Suprapubic skin (tissue), 4 donors: ENCODE data around the gene MICALL2. TPM values are rescaled to one million over a fixed set of nuclear protein-coding genes. Genes with fewer than 3 reads are reported as not detected.

Source experiments
- DNase-seq, 2 donors: peaks; one replicate each; pipeline ENCODE4 v3.0.0-alpha.2; 2019; ENCODE audit warnings: low spot score in 2 of 2
- H3K27ac ChIP-seq: fragments of 200-600 bp; sonication (generic); one replicate; pipeline ENCODE4 v1.5.1; 2019
- H3K27me3 ChIP-seq: fragments of 200-600 bp; sonication (generic); one replicate; pipeline ENCODE4 v1.5.1; 2019
- H3K36me3 ChIP-seq: fragments of 200-600 bp; sonication (generic); one replicate; pipeline ENCODE4 v1.5.1; 2019
- H3K4me1 ChIP-seq: fragments of 200-600 bp; sonication (generic); one replicate; pipeline ENCODE4 v1.5.1; 2019
- H3K4me3 ChIP-seq: fragments of 200-600 bp; sonication (generic); one replicate; pipeline ENCODE4 v1.5.1; 2019; ENCODE audit warnings: mild to moderate bottlenecking
- H3K9me3 ChIP-seq: fragments of 200-600 bp; sonication (generic); one replicate; pipeline ENCODE4 v1.5.1; 2019
- CTCF ChIP-seq, 2 donors: fragments of 200-600 bp in 1 of 2; fragments of 450-650 bp in 1 of 2; sonication (generic) in 1 of 2; IDR thresholded peaks; one replicate each; pipeline ENCODE4 v1.5.1; 2016 to 2019; ENCODE audit warnings: antibody characterized with exemption in 2 of 2, mild to moderate bottlenecking in 1 of 2, moderate library complexity in 1 of 2
- EP300 ChIP-seq: sonication (generic); formaldehyde crosslinking; IDR thresholded peaks from one replicate; pipeline ENCODE4 v1.6.1; 2017; ENCODE audit warnings: antibody characterized with exemption
- POLR2A ChIP-seq, 2 donors: fragments of 450-650 bp; IDR thresholded peaks; one replicate each; pipeline ENCODE4 v1.6.1; 2017; ENCODE audit warnings: antibody characterized with exemption in 2 of 2, mild to moderate bottlenecking in 2 of 2, moderate library complexity in 2 of 2
- POLR2AphosphoS5 ChIP-seq, 3 donors: sonication (generic); formaldehyde crosslinking; IDR thresholded peaks; one replicate each; pipeline ENCODE4 v1.6.1; 2017; ENCODE audit warnings: antibody characterized with exemption in 3 of 3
- whole genome bisulfite sequencing: methylation state at CpG from one replicate; pipeline ENCODE4 v1.1.5; 2018; 5-methylcytosine and 5-hydroxymethylcytosine counted together
- total RNA-seq, 4 donors: library from RNA; depleted of rRNA; stranded (reverse); fragments of >200 nt; gene quantifications; one replicate each; pipeline ENCODE4 v1.1.0, GENCODE V29; 2016

MICALL2 gene
- total RNA-seq, 4 donors from 2014 or later, result 15.7 to 23.5 (median 16.9) TPM

DNA sequence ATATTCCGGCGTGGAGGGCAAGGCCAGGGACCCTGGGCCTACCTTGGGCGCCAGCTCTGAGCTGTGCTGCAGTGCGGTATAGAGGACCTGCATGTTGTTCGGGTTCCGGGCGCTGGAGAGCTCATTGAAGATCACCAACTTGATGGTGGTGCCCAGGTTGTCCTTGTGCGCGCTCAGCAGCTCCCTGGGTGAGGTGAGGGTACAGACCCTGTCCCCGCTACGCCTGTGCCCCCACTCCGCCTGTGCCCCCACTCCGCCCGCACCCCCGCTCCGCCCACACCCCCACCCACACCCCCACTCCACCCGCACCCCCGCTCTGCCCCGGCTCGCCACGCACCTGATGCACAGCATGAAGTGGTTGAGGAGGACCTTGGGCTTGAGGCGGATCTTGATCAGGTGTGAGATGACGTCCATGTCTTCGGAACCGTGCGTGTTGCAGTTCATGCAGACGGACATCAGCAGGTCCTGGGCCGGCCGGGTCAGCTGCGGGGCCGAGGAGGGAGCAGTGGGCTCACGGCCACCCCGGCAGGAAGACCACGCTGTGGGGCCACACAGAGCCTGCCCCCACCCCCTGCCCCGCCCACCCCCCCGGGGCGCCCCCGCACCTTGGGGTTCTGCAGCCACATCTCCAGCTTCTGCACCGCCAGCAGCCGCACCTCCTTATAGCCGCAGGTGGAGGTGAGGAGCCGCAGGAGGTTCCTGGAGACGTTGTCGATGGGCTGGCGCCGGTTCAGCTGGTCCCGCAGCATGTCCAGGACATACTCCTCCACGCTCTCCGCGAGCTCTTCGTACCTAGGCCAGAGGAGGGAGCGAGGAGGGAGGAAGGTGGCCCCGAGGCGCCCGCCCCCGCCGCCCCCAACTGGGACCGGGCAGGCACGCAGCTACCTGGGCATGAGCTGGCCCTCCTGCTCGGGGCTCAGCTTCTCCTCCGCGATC lies 39.4 kb upstream of the MICALL2 start:
- H3K27ac ChIP-seq, result no peak overlapping the region
- H3K27me3 ChIP-seq, result no peaks in the 10 kb centered on the region
- no peak for TF ChIP-seq POLR2AphosphoS5 (IDR thresholded peaks at IDR 0.05)
- no peak for TF ChIP-seq EP300
- TF ChIP-seq CTCF (IDR thresholded peaks at IDR 0.05), result no peak
- no peak for TF ChIP-seq POLR2A (IDR thresholded peaks at IDR 0.05)
- peaks cover 83% of the 10 kb centered on the region for H3K36me3 ChIP-seq
- WGBS, result 87% methylated on average over 20 of the region's 62 CpGs
- H3K4me3 ChIP-seq, result no peak overlapping the region
- H3K4me1 ChIP-seq, result peaks cover 13% of the 10 kb centered on the region
- no peak for DNase-seq
- no peaks in the 10 kb centered on the region for H3K9me3 ChIP-seq

DNA sequence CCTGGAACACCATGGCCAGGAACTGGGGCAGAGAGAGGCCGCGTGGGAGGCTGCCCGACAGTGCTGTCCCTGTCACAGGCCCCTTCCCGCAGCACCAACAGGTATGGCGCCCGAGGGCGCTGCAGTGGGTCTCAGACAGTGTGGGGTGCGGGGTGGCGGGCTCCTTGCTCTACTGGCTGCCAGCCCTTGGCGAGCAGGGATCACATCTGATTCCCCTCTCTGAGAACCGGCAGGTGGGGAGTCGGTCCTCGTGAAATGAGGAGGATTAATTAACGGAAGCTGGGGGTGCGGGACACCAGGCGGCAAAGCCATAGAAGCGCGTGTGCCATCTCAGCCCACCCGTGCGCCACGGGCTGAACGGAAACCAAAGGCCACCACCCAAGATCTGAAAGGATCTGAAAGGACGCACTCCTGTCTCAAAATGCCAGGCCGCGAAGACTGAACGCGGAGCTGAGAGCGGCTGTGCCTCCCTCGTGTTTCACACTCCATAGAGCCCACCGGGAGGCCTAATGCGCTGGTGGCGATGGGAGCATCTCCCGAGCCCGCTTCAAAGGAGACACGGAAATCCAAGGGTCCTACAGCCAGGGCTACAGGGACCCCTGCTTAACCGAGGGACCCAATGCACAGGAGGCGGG lies 38.1 kb upstream of the MICALL2 start:
- Histone ChIP-seq H3K4me3 (no peak overlapping the region), H3K9me3 (no peaks in the 10 kb centered on the region), H3K27me3 (no peaks in the 10 kb centered on the region), H3K4me1 (peaks cover under 1% of the 10 kb centered on the region), H3K36me3 (peaks cover 95% of the 10 kb centered on the region), H3K27ac (no peak overlapping the region)
- 87% methylated on average over 21 of the region's 37 CpGs for WGBS
- DNase-seq, result no peak
- TF ChIP-seq CTCF (IDR thresholded peaks at IDR 0.05) (no peak), EP300 (no peak)

GRCh38 chr7:1496531-1497292 lies 37.4 kb upstream of the MICALL2 start:
- no peak overlapping the region for H3K4me3 ChIP-seq
- no peaks in the 10 kb centered on the region for H3K4me1 ChIP-seq
- no peaks in the 10 kb centered on the region for H3K9me3 ChIP-seq
- H3K27ac ChIP-seq, result no peak overlapping the region
- TF ChIP-seq EP300 (no peak), CTCF (IDR thresholded peaks at IDR 0.05) (no peak), POLR2A (IDR thresholded peaks at IDR 0.05) (no peak), POLR2AphosphoS5 (IDR thresholded peaks at IDR 0.05) (no peak)
- DNase-seq, result no peak
- peaks cover 100% of the 10 kb centered on the region for H3K36me3 ChIP-seq
- WGBS, result 89% methylated on average over 19 of the region's 33 CpGs
- no peaks in the 10 kb centered on the region for H3K27me3 ChIP-seq

DNA sequence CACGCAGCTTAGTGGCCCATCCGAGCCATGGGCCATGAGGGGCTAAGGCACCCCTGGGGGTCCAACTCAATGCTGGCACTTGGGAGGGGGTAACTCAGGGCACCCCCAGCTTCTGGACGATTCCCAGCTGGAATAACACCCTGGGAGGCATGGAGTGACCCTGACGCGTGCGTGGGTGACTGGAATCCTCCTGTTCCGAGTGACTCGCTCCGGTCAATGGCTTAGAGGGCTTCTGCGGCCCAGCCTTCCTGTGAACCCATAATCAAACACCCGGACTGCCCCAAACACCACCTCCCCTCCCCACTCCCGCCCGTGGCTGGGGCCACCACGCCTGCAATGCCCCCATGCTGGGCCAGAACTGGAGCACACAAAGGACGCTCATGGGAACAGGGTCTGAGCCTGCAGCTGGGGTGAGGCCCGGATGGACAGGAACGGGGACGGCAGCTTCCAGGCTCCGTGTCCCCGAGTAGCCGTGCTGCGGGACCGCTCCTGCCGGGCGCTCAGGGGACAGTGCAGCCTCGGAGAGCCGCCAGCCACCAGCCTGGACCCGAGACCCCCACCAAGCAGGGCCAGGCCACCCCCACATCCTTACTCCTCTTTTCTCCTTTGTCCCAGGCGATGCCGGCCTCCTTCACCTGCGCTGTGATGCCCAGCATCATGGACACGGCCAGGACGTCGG lies 36.4 kb upstream of the MICALL2 start:
- H3K27ac ChIP-seq, result no peak overlapping the region
- 86% methylated on average over 11 of the region's 34 CpGs for WGBS
- H3K36me3 ChIP-seq, result peaks cover 100% of the 10 kb centered on the region
- TF ChIP-seq POLR2AphosphoS5 (IDR thresholded peaks at IDR 0.05) (no peak), POLR2A (IDR thresholded peaks at IDR 0.05) (no peak), CTCF (IDR thresholded peaks at IDR 0.05) (no peak), EP300 (no peak)
- DNase-seq, result no peak
- no peak overlapping the region for H3K4me3 ChIP-seq
- no peaks in the 10 kb centered on the region for H3K27me3 ChIP-seq
- no peaks in the 10 kb centered on the region for H3K9me3 ChIP-seq
- H3K4me1 ChIP-seq, result no peaks in the 10 kb centered on the region
